ENCODE data around the gene SLU7.

SLU7 gene

GRCh38 chr5:160457252-160457651 lies 38.4 kb upstream of the SLU7 start:
- H3K36me3 Mint-ChIP-seq, result no peaks in the 10 kb centered on the region
- ATAC-seq (ENCODE audit: low read depth), result no peak
- H3K9me3 Mint-ChIP-seq, result no peaks in the 10 kb centered on the region
- no peak overlapping the region for H3K4me3 Mint-ChIP-seq
- DNase-seq (ENCODE audit: low spot score in 2 of 2), result no peak
- no peak overlapping the region for H3K27ac Mint-ChIP-seq
- no peaks in the 10 kb centered on the region for H3K27me3 Mint-ChIP-seq
- peaks cover 8% of the 10 kb centered on the region for H3K4me1 Mint-ChIP-seq

GRCh38 chr5:160456480-160457177 lies 37.7 kb upstream of the SLU7 start:
- Mint-ChIP-seq H3K27ac (no peak overlapping the region), H3K27me3 (no peaks in the 10 kb centered on the region), H3K4me1 (peaks cover 9% of the 10 kb centered on the region), H3K4me3 (no peak overlapping the region), H3K36me3 (no peaks in the 10 kb centered on the region), H3K9me3 (no peaks in the 10 kb centered on the region)
- ATAC-seq (ENCODE audit: low read depth) (no peak), DNase-seq (ENCODE audit: low spot score in 2 of 2) (no peak)

- H3K36me3 Mint-ChIP-seq, result no peaks in the 10 kb centered on the region
- no peaks in the 10 kb centered on the region for H3K27me3 Mint-ChIP-seq
- ATAC-seq (ENCODE audit: low read depth) (no peak), DNase-seq (ENCODE audit: low spot score in 2 of 2) (no peak)
- H3K4me3 Mint-ChIP-seq, result no peak overlapping the region
- no peak overlapping the region for H3K27ac Mint-ChIP-seq
- H3K4me1 Mint-ChIP-seq, result peaks cover 9% of the 10 kb centered on the region
- H3K9me3 Mint-ChIP-seq, result no peaks in the 10 kb centered on the region
Observed at GRCh38 chr5:160455600-160455999, 36.7 kb upstream of the SLU7 start.

DNA sequence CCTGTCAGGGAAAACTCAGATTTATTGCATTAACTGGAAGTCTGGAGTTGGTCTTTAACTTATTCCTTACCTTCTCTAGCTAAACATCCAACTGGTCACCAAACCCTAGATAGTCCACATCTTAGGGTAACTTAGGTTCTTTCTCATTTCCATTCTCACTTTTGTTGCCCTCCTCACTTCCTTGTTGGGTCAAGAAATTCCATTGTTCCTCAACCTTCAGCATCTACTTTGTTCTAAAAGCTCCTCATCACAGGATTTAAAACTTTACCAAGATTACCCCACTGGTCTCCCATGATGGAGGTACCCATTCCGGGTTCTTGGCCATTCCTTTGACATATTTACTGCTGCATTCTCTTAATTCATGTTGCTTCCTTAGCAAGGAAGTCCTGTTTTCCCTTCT lies 34.9 kb upstream of the SLU7 start:
- H3K36me3 Mint-ChIP-seq, result no peaks in the 10 kb centered on the region
- DNase-seq (ENCODE audit: low spot score in 2 of 2), result no peak
- no peak for ATAC-seq (ENCODE audit: low read depth)
- no peak overlapping the region for H3K4me3 Mint-ChIP-seq
- H3K27me3 Mint-ChIP-seq, result no peaks in the 10 kb centered on the region
- H3K27ac Mint-ChIP-seq, result no peak overlapping the region
- H3K4me1 Mint-ChIP-seq, result peaks cover 3% of the 10 kb centered on the region
- H3K9me3 Mint-ChIP-seq, result no peaks in the 10 kb centered on the region

DNA sequence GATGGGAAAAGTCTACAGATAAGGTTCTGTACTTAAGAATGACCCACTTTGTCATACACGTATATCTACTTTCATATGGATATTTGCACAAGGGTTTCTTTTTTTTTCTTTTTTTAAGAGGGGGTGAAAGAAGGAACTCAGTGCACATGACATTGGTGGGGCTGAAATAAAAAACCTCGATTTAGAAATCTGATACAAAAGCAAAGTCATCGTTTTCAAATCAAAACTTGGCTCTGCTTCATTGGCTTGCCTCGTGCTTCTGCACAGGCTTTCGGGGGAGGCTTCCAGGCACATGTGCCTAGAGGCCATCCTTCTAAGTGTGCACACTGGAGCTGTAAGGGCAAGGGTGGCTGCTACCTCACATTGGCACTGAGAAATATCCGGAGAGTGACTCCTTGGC lies 33.9 kb upstream of the SLU7 start:
- H3K9me3 Mint-ChIP-seq, result no peaks in the 10 kb centered on the region
- DNase-seq (ENCODE audit: low spot score in 2 of 2) (no peak), ATAC-seq (ENCODE audit: low read depth) (no peak)
- no peak overlapping the region for H3K4me3 Mint-ChIP-seq
- peaks cover 3% of the 10 kb centered on the region for H3K4me1 Mint-ChIP-seq
- H3K27ac Mint-ChIP-seq, result no peak overlapping the region
- H3K27me3 Mint-ChIP-seq, result no peaks in the 10 kb centered on the region
- H3K36me3 Mint-ChIP-seq, result no peaks in the 10 kb centered on the region

GRCh38 chr5:160452036-160452435 lies 33.2 kb upstream of the SLU7 start:
- Mint-ChIP-seq H3K27ac (no peak overlapping the region), H3K4me1 (peaks cover 3% of the 10 kb centered on the region), H3K36me3 (no peaks in the 10 kb centered on the region), H3K4me3 (no peak overlapping the region), H3K9me3 (no peaks in the 10 kb centered on the region), H3K27me3 (no peaks in the 10 kb centered on the region)
- ATAC-seq (ENCODE audit: low read depth) (no peak), DNase-seq (ENCODE audit: low spot score in 2 of 2) (no peak)

DNA sequence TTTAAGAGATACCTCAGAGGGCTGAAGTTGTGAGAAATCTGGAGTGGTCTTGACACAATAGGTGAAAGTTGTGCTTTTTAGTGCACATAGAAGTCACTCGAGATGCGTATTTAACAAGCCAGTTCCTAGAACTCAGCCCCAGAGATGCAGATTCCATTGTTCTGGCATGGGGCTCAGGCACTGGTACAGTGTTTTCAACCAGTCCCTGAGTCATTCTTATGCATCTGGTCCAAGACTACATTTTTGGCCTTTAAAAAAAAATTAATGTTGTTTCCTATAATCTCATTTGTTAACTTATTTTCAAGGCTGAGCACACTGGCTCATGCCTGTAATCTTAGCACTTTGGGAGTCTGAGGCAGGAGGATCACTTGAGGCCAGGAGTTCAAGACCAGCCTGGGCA lies 32.4 kb upstream of the SLU7 start:
- no peak overlapping the region for H3K27ac Mint-ChIP-seq
- no peak overlapping the region for H3K4me3 Mint-ChIP-seq
- no peaks in the 10 kb centered on the region for H3K27me3 Mint-ChIP-seq
- ATAC-seq (ENCODE audit: low read depth), result no peak
- H3K9me3 Mint-ChIP-seq, result no peaks in the 10 kb centered on the region
- DNase-seq (ENCODE audit: low spot score in 2 of 2), result no peak
- H3K36me3 Mint-ChIP-seq, result no peaks in the 10 kb centered on the region
- H3K4me1 Mint-ChIP-seq, result peaks cover 3% of the 10 kb centered on the region

DNA sequence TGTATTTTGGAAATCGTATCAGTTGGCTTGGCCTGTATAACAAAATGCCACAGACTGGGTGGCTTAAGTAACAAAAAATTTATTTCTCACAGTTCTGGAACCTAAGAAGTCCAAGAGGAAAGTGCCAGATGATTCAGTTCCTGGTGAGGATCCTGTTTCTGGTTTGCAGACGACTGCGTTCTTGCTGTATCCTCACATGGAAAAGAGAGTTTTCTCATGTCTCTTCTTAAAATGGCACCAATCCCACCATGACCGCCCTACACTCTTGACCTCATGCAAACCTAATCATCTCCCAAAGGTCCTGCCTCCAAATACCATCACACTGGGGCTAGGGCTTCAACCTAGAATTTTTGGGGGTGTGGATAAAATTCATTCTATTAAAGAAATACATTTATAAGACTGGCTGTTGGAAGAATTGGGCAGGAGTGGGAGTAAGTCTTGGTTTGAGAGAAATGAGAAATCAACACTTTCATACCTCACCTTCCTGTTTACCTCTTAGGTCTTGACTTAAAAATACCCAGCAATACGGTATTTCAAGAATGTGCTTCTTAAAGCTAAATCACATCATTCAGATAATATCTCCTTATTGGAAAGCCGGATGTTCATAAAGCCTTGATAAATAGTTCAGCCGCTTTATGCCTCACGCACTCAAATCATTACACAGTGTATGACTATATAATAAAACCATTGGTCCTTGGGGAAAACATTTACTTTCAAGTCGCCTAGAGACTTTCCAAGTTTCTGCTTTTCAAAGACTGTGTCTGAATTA lies 31.5 kb upstream of the SLU7 start:
- DNase-seq (ENCODE audit: low spot score in 2 of 2) (no peak), ATAC-seq (ENCODE audit: low read depth) (no peak)
- no peaks in the 10 kb centered on the region for H3K27me3 Mint-ChIP-seq
- H3K36me3 Mint-ChIP-seq, result no peaks in the 10 kb centered on the region
- peaks cover 3% of the 10 kb centered on the region for H3K4me1 Mint-ChIP-seq
- H3K9me3 Mint-ChIP-seq, result no peaks in the 10 kb centered on the region
- H3K27ac Mint-ChIP-seq, result no peak overlapping the region
- H3K4me3 Mint-ChIP-seq, result no peak overlapping the region

DNA sequence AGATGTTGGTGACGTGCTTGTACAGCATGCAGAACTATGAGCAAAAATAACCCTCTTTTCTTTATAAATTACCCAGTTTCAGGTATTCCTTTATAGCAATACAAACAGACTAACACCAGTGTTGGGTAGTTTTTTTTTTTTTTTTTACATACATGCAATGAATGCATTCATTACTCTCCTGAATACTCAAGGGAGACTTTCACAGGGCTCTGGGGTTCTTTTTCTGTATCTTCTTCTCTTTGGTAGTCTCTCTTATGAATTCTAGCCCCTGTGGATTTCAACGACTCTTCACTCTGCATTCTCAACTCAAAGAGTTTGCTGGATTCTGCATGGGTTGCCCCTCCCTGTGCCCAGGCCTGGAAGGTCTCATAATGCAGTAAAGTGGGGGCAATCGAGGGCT lies 30.6 kb upstream of the SLU7 start:
- H3K4me3 Mint-ChIP-seq, result no peak overlapping the region
- no peaks in the 10 kb centered on the region for H3K36me3 Mint-ChIP-seq
- no peak for ATAC-seq (ENCODE audit: low read depth)
- no peaks in the 10 kb centered on the region for H3K27me3 Mint-ChIP-seq
- H3K9me3 Mint-ChIP-seq, result no peaks in the 10 kb centered on the region
- DNase-seq (ENCODE audit: low spot score in 2 of 2), result no peak
- H3K4me1 Mint-ChIP-seq, result peaks cover 3% of the 10 kb centered on the region
- no peak overlapping the region for H3K27ac Mint-ChIP-seq

GRCh38 chr5:160448886-160449285 lies 30.0 kb upstream of the SLU7 start:
- peaks cover 3% of the 10 kb centered on the region for H3K4me1 Mint-ChIP-seq
- H3K27me3 Mint-ChIP-seq, result no peaks in the 10 kb centered on the region

GRCh38 chr5:160445751-160446150 lies 26.9 kb upstream of the SLU7 start:
- H3K4me1 Mint-ChIP-seq, result no peaks in the 10 kb centered on the region
- H3K4me3 Mint-ChIP-seq, result no peak overlapping the region
- no peaks in the 10 kb centered on the region for H3K9me3 Mint-ChIP-seq
- no peak for DNase-seq (ENCODE audit: low spot score in 2 of 2)
- H3K27ac Mint-ChIP-seq, result no peak overlapping the region
- H3K36me3 Mint-ChIP-seq, result no peaks in the 10 kb centered on the region
- no peaks in the 10 kb centered on the region for H3K27me3 Mint-ChIP-seq
- ATAC-seq (ENCODE audit: low read depth), result no peak

More at GRCh38 chr5:160448886-160449285, 30.0 kb upstream of the SLU7 start:
- Mint-ChIP-seq H3K27ac (no peak overlapping the region), H3K4me3 (no peak overlapping the region), H3K36me3 (no peaks in the 10 kb centered on the region), H3K9me3 (no peaks in the 10 kb centered on the region)
- no peak for ATAC-seq (ENCODE audit: low read depth)
- DNase-seq (ENCODE audit: low spot score in 2 of 2), result no peak

DNA sequence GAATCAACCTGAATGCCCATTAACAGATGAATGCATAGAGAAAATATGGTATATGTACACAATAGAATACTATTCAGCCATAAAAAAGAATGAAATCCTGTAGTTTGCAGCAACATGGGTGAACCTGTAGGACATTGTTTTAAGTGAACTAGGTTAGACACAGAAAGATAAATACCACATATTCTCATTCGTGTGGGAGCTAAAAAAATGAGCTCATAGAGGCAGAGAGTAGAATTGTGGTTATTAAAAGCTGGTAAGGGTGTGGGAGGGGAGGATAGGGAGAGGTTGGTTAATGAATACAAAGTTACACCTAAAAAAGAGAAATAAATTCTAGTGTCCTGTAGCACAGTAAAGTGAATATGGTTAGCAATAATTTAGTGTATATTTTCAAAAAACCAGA lies 26.3 kb upstream of the SLU7 start:
- DNase-seq (ENCODE audit: low spot score in 2 of 2) (no peak), ATAC-seq (ENCODE audit: low read depth) (no peak)
- H3K9me3 Mint-ChIP-seq, result no peaks in the 10 kb centered on the region
- H3K27ac Mint-ChIP-seq, result no peak overlapping the region
- no peaks in the 10 kb centered on the region for H3K36me3 Mint-ChIP-seq
- no peaks in the 10 kb centered on the region for H3K4me1 Mint-ChIP-seq
- H3K4me3 Mint-ChIP-seq, result no peak overlapping the region
- no peaks in the 10 kb centered on the region for H3K27me3 Mint-ChIP-seq

- no peak for DNase-seq (ENCODE audit: low spot score in 2 of 2)
- Mint-ChIP-seq H3K4me3 (no peak overlapping the region), H3K27ac (no peak overlapping the region), H3K27me3 (no peaks in the 10 kb centered on the region), H3K4me1 (no peaks in the 10 kb centered on the region), H3K9me3 (no peaks in the 10 kb centered on the region), H3K36me3 (no peaks in the 10 kb centered on the region)
- ATAC-seq (ENCODE audit: low read depth), result no peak
Observed at GRCh38 chr5:160444407-160444806, 25.5 kb upstream of the SLU7 start.

GRCh38 chr5:160442824-160443431 lies 24.0 kb upstream of the SLU7 start:
- no peak for DNase-seq (ENCODE audit: low spot score in 2 of 2)
- H3K27me3 Mint-ChIP-seq, result no peaks in the 10 kb centered on the region
- no peaks in the 10 kb centered on the region for H3K9me3 Mint-ChIP-seq
- no peak for ATAC-seq (ENCODE audit: low read depth)
- H3K4me1 Mint-ChIP-seq, result peaks cover 5% of the 10 kb centered on the region
- H3K36me3 Mint-ChIP-seq, result no peaks in the 10 kb centered on the region
- H3K4me3 Mint-ChIP-seq, result no peak overlapping the region
- H3K27ac Mint-ChIP-seq, result no peak overlapping the region

Measured in memory B cell (primary cell).